MCF 10A (cell line): ENCODE results near the gene CRYZ. TPM values are rescaled to one million over a fixed set of nuclear protein-coding genes. Genes with fewer than 3 reads are reported as not detected.
"Not testable (repeated sequence)": the region's sequence is repeated elsewhere in the genome, so short reads cannot be mapped to it uniquely, and the experiment has no call there.

Experiments
- BruUV-seq: library from RNA; stranded (reverse); fragments of 400-500 nt; replicated peaks from 2 replicates; lab custom pipeline; 2021; lab: Mats Ljungman, UMichigan
- CTCF ChIA-PET: fragments of 300-600 bp; sonication (Branson Sonifier 250); formaldehyde crosslinking; extraction: SDS; loops from one replicate; lab custom pipeline; 2021; ENCODE audit warnings: antibody characterized with exemption, inconsistent platforms; lab: Yijun Ruan, JAX
- POLR2A ChIA-PET: fragments of 300-600, 350-650 bp; sonication (Branson Sonifier 250); formaldehyde crosslinking; extraction: SDS; loops from one replicate; lab custom pipeline; 2020; ENCODE audit warnings: antibody characterized with exemption, inconsistent platforms; lab: Yijun Ruan, JAX
- DNase-seq: peaks from one replicate; pipeline ENCODE4 v3.0.0-alpha.2; 2018; ENCODE audit not compliant: unreplicated experiment
- H3K27ac Mint-ChIP-seq: one replicate; pipeline ENCODE4 v1.8.0; 2022; ENCODE audit warnings: mild to moderate bottlenecking, low read depth, mixed read lengths; ENCODE audit not compliant: unreplicated experiment
- H3K27me3 Mint-ChIP-seq: one replicate; pipeline ENCODE4 v1.8.0; 2022; ENCODE audit warnings: mixed read lengths; ENCODE audit not compliant: insufficient read depth, unreplicated experiment
- H3K36me3 Mint-ChIP-seq: one replicate; pipeline ENCODE4 v1.8.0; 2022; ENCODE audit warnings: mild to moderate bottlenecking, moderate library complexity, mixed read lengths; ENCODE audit not compliant: insufficient read depth, unreplicated experiment
- H3K4me1 Mint-ChIP-seq: one replicate; pipeline ENCODE4 v1.8.0; 2022; ENCODE audit warnings: mixed read lengths; ENCODE audit not compliant: insufficient read depth, unreplicated experiment
- H3K4me3 Mint-ChIP-seq: one replicate; pipeline ENCODE4 v1.8.0; 2022; ENCODE audit warnings: mild to moderate bottlenecking, moderate library complexity, mixed read lengths; ENCODE audit not compliant: unreplicated experiment
- H3K9me3 Mint-ChIP-seq: one replicate; pipeline ENCODE4 v1.8.0; 2022; ENCODE audit warnings: mixed read lengths; ENCODE audit not compliant: unreplicated experiment
- intact Hi-C: fragments of 100-400 bp; cut with micrococcal nuclease; formaldehyde crosslinking; loops from 2 replicates; pipeline ENCODE4 v1.14.1; 2022
- total RNA-seq: library from RNA; stranded (reverse); gene quantifications from 2 replicates; pipeline ENCODE4 v1.2.3, GENCODE V29; 2022
- TF ChIP-seq, protein P1 (sequence below): fragments of 200-600 bp; IDR thresholded peaks from one replicate; pipeline ENCODE4 v1.8.0; 2022; ENCODE audit warnings: antibody characterized with exemption, mild to moderate bottlenecking; ENCODE audit not compliant: unreplicated experiment

The CRYZ gene
- total RNA-seq, 1 experiment from 2014 or later: 5.8 TPM

- POLR2A ChIA-PET: no interaction called here
- Mint-ChIP-seq H3K27ac (no peak overlapping the region), H3K4me3 (no peak overlapping the region), H3K9me3 (no peaks in the 10 kb centered on the region), H3K27me3 (no peaks in the 10 kb centered on the region), H3K4me1 (peaks cover 14% of the 10 kb centered on the region), H3K36me3 (peaks cover 53% of the 10 kb centered on the region)
- CTCF ChIA-PET: no interaction called here
- BruUV-seq: no TSS peak
- DNase-seq: no peak
- intact Hi-C loops: no loop called here
- TF ChIP-seq, protein P1, sequence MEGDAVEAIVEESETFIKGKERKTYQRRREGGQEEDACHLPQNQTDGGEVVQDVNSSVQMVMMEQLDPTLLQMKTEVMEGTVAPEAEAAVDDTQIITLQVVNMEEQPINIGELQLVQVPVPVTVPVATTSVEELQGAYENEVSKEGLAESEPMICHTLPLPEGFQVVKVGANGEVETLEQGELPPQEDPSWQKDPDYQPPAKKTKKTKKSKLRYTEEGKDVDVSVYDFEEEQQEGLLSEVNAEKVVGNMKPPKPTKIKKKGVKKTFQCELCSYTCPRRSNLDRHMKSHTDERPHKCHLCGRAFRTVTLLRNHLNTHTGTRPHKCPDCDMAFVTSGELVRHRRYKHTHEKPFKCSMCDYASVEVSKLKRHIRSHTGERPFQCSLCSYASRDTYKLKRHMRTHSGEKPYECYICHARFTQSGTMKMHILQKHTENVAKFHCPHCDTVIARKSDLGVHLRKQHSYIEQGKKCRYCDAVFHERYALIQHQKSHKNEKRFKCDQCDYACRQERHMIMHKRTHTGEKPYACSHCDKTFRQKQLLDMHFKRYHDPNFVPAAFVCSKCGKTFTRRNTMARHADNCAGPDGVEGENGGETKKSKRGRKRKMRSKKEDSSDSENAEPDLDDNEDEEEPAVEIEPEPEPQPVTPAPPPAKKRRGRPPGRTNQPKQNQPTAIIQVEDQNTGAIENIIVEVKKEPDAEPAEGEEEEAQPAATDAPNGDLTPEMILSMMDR: no peak
Measured at GRCh38 chr1:74737333-74737732, 4.5 kb upstream of the CRYZ start.

- peaks cover 19% of the 10 kb centered on the region for H3K36me3 Mint-ChIP-seq
- ChIA-PET CTCF (interaction anchor here (0.5 to 1.7 kb wide), 28 partner anchors 9 to 1250 kb away, joined by 3 to 9 read pairs (median 3); no protein-coding TSS in a partner anchor), POLR2A (interaction anchor here (0.6 to 1.5 kb wide), 10 partner anchors 10 to 535 kb away, joined by 3 to 6 read pairs (median 4); no protein-coding TSS in a partner anchor)
- no peaks in the 10 kb centered on the region for H3K9me3 Mint-ChIP-seq
- TF ChIP-seq, protein P1: peak; percentile 66
- DNase-seq: peak; percentile 77
- intact Hi-C loops: no loop called here
- BruUV-seq: no TSS peak
- no peaks in the 10 kb centered on the region for H3K27me3 Mint-ChIP-seq
- H3K4me1 Mint-ChIP-seq: peaks cover 21% of the 10 kb centered on the region
- peak overlapping the region; percentile 91 for H3K27ac Mint-ChIP-seq
- H3K4me3 Mint-ChIP-seq: peak overlapping the region; percentile 81
Measured at GRCh38 chr1:74733604-74734484, 994 bp upstream of the CRYZ start.

- H3K4me1 Mint-ChIP-seq: peaks cover 21% of the 10 kb centered on the region
- CTCF ChIA-PET: interaction anchor here (0.8 to 1.7 kb wide), 9 partner anchors 10 to 991 kb away, joined by 3 to 8 read pairs (median 4); no protein-coding TSS in a partner anchor
Measured at GRCh38 chr1:74732071-74732946, 541 bp downstream of the CRYZ start.

DNA sequence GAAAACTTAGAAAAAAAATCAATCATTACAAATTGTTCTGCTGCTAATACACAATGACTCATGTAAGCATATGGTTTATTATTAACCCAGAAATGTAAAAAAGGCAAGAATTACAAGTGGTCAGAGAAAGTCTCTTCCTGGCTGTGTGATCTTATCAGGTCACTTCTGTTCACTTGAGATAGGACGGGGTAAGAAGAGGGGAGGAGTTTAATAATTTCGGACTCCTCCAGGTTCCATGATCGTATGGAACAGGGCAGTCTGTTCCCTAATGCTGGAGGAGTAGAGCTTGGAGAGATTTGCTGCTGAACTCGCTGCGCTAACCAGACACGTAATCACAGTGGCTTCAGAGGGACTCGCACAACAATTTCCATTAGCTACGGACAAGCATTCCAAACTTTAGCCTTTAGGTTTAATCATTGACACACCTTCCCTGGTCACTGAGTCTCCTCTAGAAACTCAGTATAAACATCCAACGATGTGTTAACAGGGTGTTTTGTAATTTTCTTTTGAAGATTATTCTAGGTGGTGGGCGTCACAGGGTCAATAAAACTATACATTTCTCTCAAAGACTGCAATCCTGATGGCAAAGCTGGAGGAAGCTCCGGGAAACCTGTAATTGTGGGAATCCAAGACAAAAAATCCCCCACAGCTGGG, 1.3 kb downstream of the CRYZ start:
- no peak for DNase-seq
- CTCF ChIA-PET: interaction anchor here (1.2 to 1.5 kb wide), 2 partner anchors 20 to 263 kb away, joined by 3 to 4 read pairs; no protein-coding TSS in a partner anchor
- no TSS peak for BruUV-seq

More at GRCh38 chr1:74732071-74732946, 541 bp downstream of the CRYZ start:
- H3K9me3 Mint-ChIP-seq, intact Hi-C loops, BruUV-seq, H3K36me3 Mint-ChIP-seq, H3K27me3 Mint-ChIP-seq, DNase-seq: not testable (repeated sequence)
- Mint-ChIP-seq H3K27ac (peak overlapping the region; percentile 91), H3K4me3 (peak overlapping the region; percentile 81)
- POLR2A ChIA-PET: interaction anchor here (0.8 to 1.5 kb wide), 2 partner anchors 24 to 40 kb away, joined by 3 to 4 read pairs; no protein-coding TSS in a partner anchor

More for the DNA sequence above, 1.3 kb downstream of the CRYZ start:
- TF ChIP-seq, protein P1: no peak
- H3K36me3 Mint-ChIP-seq: no peaks in the 10 kb centered on the region
- no peaks in the 10 kb centered on the region for H3K9me3 Mint-ChIP-seq
- intact Hi-C loops: no loop called here
- peak overlapping the region; percentile 81 for H3K4me3 Mint-ChIP-seq
- H3K27me3 Mint-ChIP-seq: no peaks in the 10 kb centered on the region
- POLR2A ChIA-PET: no interaction called here
- peak overlapping the region; percentile 57 for H3K27ac Mint-ChIP-seq
- H3K4me1 Mint-ChIP-seq: peaks cover 21% of the 10 kb centered on the region
